ENCODE measurements around the gene TACSTD2.
"Not testable (repeated sequence)": the region's sequence is repeated elsewhere in the genome, so short reads cannot be mapped to it uniquely, and the experiment has no call there.

- not testable (repeated sequence) for TF ChIP-seq POLR2A (IDR thresholded peaks at IDR 0.05); CTCF (IDR thresholded peaks at IDR 0.05 in 4 of 5, conservative IDR thresholded peaks at IDR 0.05 in 1 of 5)
Measured at GRCh38 chr1:58563715-58564114, 13.3 kb downstream of the TACSTD2 start.
